ENCODE data around the gene ASTN2.

The ASTN2 gene

GRCh38 chr9:116724123-116724522 is 690.7 kb downstream of the ASTN2 start:
- no peak overlapping the region for H3K4me3 ChIP-seq (replicated peaks; ENCODE audit: low read depth, low read length)
- no peak for DNase-seq (ENCODE audit: extremely low read depth, insufficient read length)
- no peak for TF ChIP-seq CTCF (IDR thresholded peaks at IDR 0.05; ENCODE audit: insufficient read depth, low read length, poor library complexity, severe bottlenecking)
- no peaks in the 10 kb centered on the region for H3K36me3 ChIP-seq (ENCODE audit: control insufficient read depth, insufficient read depth, low read length)
- H3K27me3 ChIP-seq (replicated peaks; ENCODE audit: control insufficient read depth, insufficient read depth, low read length), result peaks cover 1% of the 10 kb centered on the region; the same call in 1 of the 2 replicates

DNA sequence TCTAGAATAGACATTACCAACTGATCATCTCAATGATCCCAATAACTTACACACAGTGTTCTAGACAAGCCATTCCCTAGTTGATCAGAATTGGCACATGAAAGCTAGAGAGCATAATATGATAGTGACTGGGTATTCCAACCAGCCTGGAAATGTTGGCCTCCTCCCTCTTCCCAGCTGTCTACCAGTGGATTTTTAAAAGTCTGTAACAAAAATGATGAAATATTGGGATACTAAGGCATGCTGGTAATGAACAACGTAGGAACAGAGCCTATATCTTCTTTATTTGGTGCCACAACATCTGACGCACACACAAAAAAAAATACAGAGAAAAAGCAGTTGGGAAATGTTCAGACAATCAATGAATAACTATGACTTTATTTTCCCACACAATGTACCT is 692.9 kb downstream of the ASTN2 start:
- TF ChIP-seq CTCF (IDR thresholded peaks at IDR 0.05; ENCODE audit: insufficient read depth, low read length, poor library complexity, severe bottlenecking), result no peak
- Histone ChIP-seq H3K36me3 (ENCODE audit: control insufficient read depth, insufficient read depth, low read length) (no peaks in the 10 kb centered on the region), H3K27me3 (replicated peaks; ENCODE audit: control insufficient read depth, insufficient read depth, low read length) (peaks cover 1% of the 10 kb centered on the region; the same call in 1 of the 2 replicates), H3K4me3 (replicated peaks; ENCODE audit: low read depth, low read length) (no peak overlapping the region)
- no peak for DNase-seq (ENCODE audit: extremely low read depth, insufficient read length)

- TF ChIP-seq CTCF (IDR thresholded peaks at IDR 0.05; ENCODE audit: insufficient read depth, low read length, poor library complexity, severe bottlenecking), result no peak
- Histone ChIP-seq H3K4me3 (replicated peaks; ENCODE audit: low read depth, low read length) (no peak overlapping the region), H3K27me3 (replicated peaks; ENCODE audit: control insufficient read depth, insufficient read depth, low read length) (peaks cover 1% of the 10 kb centered on the region; the same call in 1 of the 2 replicates), H3K36me3 (ENCODE audit: control insufficient read depth, insufficient read depth, low read length) (no peaks in the 10 kb centered on the region)
- no peak for DNase-seq (ENCODE audit: extremely low read depth, insufficient read length)
Measured at GRCh38 chr9:116721411-116721810, 693.4 kb downstream of the ASTN2 start.

DNA sequence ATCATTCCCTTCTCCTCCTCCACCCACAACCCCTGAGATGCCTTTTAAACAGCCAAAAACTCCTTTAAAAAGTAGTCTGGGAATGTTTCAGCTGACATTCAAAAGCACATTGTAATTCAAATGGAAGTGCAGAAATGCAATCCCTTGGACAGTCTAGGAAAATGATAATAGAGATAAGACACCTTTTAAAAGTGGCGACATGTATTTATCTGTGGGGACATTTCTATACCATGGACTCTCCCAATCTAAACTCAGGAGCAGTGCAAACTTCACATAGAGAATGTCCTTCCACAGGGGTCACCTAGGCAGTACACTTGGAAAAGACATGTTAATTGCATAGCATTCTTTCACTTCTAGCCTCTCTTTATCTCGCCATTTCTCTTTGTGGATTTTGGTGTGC is 694.7 kb downstream of the ASTN2 start:
- peaks cover 1% of the 10 kb centered on the region; the same call in 1 of the 2 replicates for H3K27me3 ChIP-seq (replicated peaks; ENCODE audit: control insufficient read depth, insufficient read depth, low read length)
- H3K36me3 ChIP-seq (ENCODE audit: control insufficient read depth, insufficient read depth, low read length), result no peaks in the 10 kb centered on the region
- no peak overlapping the region for H3K4me3 ChIP-seq (replicated peaks; ENCODE audit: low read depth, low read length)
- no peak for TF ChIP-seq CTCF (IDR thresholded peaks at IDR 0.05; ENCODE audit: insufficient read depth, low read length, poor library complexity, severe bottlenecking)
- DNase-seq (ENCODE audit: extremely low read depth, insufficient read length), result no peak

GRCh38 chr9:116718111-116718510 is 696.7 kb downstream of the ASTN2 start:
- no peak for TF ChIP-seq CTCF (IDR thresholded peaks at IDR 0.05; ENCODE audit: insufficient read depth, low read length, poor library complexity, severe bottlenecking)
- Histone ChIP-seq H3K27me3 (replicated peaks; ENCODE audit: control insufficient read depth, insufficient read depth, low read length) (peaks cover 1% of the 10 kb centered on the region; the same call in 1 of the 2 replicates), H3K4me3 (replicated peaks; ENCODE audit: low read depth, low read length) (no peak overlapping the region), H3K36me3 (ENCODE audit: control insufficient read depth, insufficient read depth, low read length) (no peaks in the 10 kb centered on the region)
- no peak for DNase-seq (ENCODE audit: extremely low read depth, insufficient read length)

- Histone ChIP-seq H3K36me3 (ENCODE audit: control insufficient read depth, insufficient read depth, low read length) (no peaks in the 10 kb centered on the region), H3K4me3 (replicated peaks; ENCODE audit: low read depth, low read length) (no peak overlapping the region), H3K27me3 (replicated peaks; ENCODE audit: control insufficient read depth, insufficient read depth, low read length) (peaks cover 1% of the 10 kb centered on the region; the same call in 1 of the 2 replicates)
- TF ChIP-seq CTCF (IDR thresholded peaks at IDR 0.05; ENCODE audit: insufficient read depth, low read length, poor library complexity, severe bottlenecking), result no peak
- DNase-seq (ENCODE audit: extremely low read depth, insufficient read length), result no peak
Measured at GRCh38 chr9:116717150-116717549, 697.7 kb downstream of the ASTN2 start.

All from GM06990 (cell line).